ENCODE data around the gene C19orf53. TPM values are rescaled to one million over a fixed set of nuclear protein-coding genes. Genes with fewer than 3 reads are reported as not detected.

Gene C19orf53
- total and polyA plus RNA-seq, 2 of the 13 experiments (the other 11 are each of a cell fraction or from before 2014, with no cell fraction given), result 129 to 130 TPM

GRCh38 chr19:13729859-13730258 lies 44.4 kb upstream of the C19orf53 start (continued):
- TF ChIP-seq, protein P1, sequence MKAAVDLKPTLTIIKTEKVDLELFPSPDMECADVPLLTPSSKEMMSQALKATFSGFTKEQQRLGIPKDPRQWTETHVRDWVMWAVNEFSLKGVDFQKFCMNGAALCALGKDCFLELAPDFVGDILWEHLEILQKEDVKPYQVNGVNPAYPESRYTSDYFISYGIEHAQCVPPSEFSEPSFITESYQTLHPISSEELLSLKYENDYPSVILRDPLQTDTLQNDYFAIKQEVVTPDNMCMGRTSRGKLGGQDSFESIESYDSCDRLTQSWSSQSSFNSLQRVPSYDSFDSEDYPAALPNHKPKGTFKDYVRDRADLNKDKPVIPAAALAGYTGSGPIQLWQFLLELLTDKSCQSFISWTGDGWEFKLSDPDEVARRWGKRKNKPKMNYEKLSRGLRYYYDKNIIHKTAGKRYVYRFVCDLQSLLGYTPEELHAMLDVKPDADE (CRISPR knock-in tag; IDR thresholded peaks at IDR 0.05), result no peak

DNA sequence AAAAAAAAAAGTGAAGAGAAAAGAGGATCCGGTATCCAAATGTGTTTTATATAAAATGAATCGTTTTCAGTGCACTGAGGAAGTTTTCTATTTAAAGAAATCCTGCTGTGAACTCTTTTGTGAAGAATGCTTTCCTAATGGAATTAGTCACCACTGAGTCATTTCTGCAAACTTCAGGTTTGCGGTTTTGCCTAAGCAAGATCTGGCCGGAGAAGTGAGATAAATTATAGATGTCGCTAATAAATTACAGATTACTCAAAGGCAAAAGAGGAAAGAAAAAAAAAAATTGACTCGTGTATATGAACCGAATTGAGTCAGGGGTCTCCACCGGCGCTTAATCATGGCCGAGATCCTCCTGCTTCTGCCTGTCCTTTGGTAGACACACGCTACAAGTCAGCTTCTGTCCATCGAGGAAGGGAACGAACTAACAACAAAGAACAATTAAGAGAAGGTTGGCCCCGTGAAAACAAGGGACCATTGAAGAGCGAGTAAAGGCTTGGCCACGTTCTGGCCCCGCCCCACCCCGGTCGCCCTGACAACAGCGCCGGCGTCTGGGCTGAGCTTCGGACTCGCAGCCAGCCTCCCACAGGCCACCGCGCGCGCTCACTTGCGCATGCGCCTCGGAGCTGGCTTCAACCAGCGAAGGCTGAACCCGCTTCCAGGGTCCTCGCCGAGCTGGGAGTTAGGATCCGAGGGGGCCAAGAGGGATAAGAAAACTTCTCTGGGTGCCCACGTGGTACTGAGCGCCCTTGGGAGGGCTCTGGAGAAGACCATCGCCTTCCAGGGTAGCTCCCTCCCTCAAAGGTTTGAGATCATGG lies 42.9 kb upstream of the C19orf53 start:
- in situ Hi-C loops (cut with HindIII; ENCODE audit: extremely low pct_ligation_motif_present, low pct_unique_long_range_greater_than_20kb) (no loop called here), intact Hi-C loops (cut with micrococcal nuclease; ENCODE audit: unreplicated experiment) (loop anchor here (1.0 kb wide), 1 partner anchor 16 kb away; a partner anchor contains a TSS)
- TF ChIP-seq HOXA5 (CRISPR knock-in tag; IDR thresholded peaks at IDR 0.05), result peak; percentile 51; the same call in 1 of the 2 replicates
- no peak for TF ChIP-seq MBNL3 (CRISPR knock-in tag; conservative IDR thresholded peaks at IDR 0.05)
- TF ChIP-seq ZGPAT (CRISPR knock-in tag; IDR thresholded peaks at IDR 0.05), result peak; percentile 43; the same call in 1 of the 2 replicates
- no peak for TF ChIP-seq HNF1A (IDR thresholded peaks at IDR 0.05; ENCODE audit: low read depth)
- TF ChIP-seq HNF1A (CRISPR knock-in tag; IDR thresholded peaks at IDR 0.05; ENCODE audit: borderline replicate concordance), result no peak; the same call in 1 of the 2 replicates
- TF ChIP-seq ZNF883 (CRISPR knock-in tag; IDR thresholded peaks at IDR 0.05; ENCODE audit: not compliant biosample characterization), result peak; percentile 56
- TF ChIP-seq JARID2 (CRISPR knock-in tag; IDR thresholded peaks at IDR 0.05; ENCODE audit: insufficient replicate concordance), result peak; percentile 48

More for the DNA sequence above, 42.9 kb upstream of the C19orf53 start:
- Histone ChIP-seq H3K27ac (ENCODE audit: extremely low read length, insufficient read depth, low read length) (peak overlapping the region; percentile 78), H3K9ac (ENCODE audit: insufficient read depth, low read depth, low read length) (peak overlapping the region; percentile 97), H4K20me1 (ENCODE audit: insufficient read depth, low read length) (no peaks in the 10 kb centered on the region), H3K4me2 (ENCODE audit: low read depth, low read length) (peak overlapping the region; percentile 94), H3K4me3 (replicated peaks in 1 of 3; ENCODE audit: insufficient read depth in 1 of 3, low read depth in 2 of 3, low read length in 3 of 3) (peak overlapping the region; percentile 70 to 83 (median 79)), H3K36me3 (replicated peaks in 1 of 2; ENCODE audit: control insufficient read depth in 1 of 2, insufficient read depth in 2 of 2, low read length in 2 of 2) (no peaks in the 10 kb centered on the region), H3K9me3 (ENCODE audit: low read length) (no peaks in the 10 kb centered on the region), H3K27me3 (ENCODE audit: control insufficient read depth in 1 of 2, insufficient read depth in 2 of 2, low read length in 2 of 2) (no peaks in the 10 kb centered on the region), H3K79me2 (ENCODE audit: insufficient read depth, low read length) (peaks cover 6% of the 10 kb centered on the region), H2AFZ (ENCODE audit: low read length) (no peak overlapping the region), H3K4me1 (ENCODE audit: insufficient read depth, low read length) (peaks cover 33% of the 10 kb centered on the region)
- 2% methylated on average over 24 of the region's 39 CpGs for WGBS (ENCODE audit: low lambda C conversion rate)
- ChIA-PET CTCF (ENCODE audit: low intra/inter-chr PET ratio, low total read pairs) (no interaction called here), POLR2A (interaction anchor here (0.6 to 3.0 kb wide), 14 partner anchors 10 to 579 kb away, joined by 3 to 43 read pairs (median 4); partner anchors contain the start of genes ASF1B, C19orf53, MRI1 and ZSWIM4)
- DNase-seq (ENCODE audit: low spot score), result peak; percentile 95
- TSS peak; percentile 100 for BruUV-seq (replicated peaks)
- peak; percentile 87 for FAIRE-seq
- ATAC-seq, result peak; percentile 100

All from HepG2 (cell line).